Kidney epithelial cell (primary cell): ENCODE data around the gene HIGD1B. TPM values are rescaled to one million over a fixed set of nuclear protein-coding genes. Genes with fewer than 3 reads are reported as not detected.

Source experiments
- DNase-seq: peaks from one replicate; pipeline ENCODE4 v3.0.0-alpha.2; 2010; ENCODE audit warnings: low read depth
- H3K27me3 ChIP-seq: 2 replicates; pipeline ENCODE4 v1.6.0; 2011; ENCODE audit warnings: low read length; ENCODE audit not compliant: control insufficient read depth, insufficient read depth
- H3K36me3 ChIP-seq: 2 replicates; pipeline ENCODE4 v1.5.1; 2011; ENCODE audit warnings: low read length; ENCODE audit not compliant: control insufficient read depth, insufficient read depth
- H3K4me3 ChIP-seq: 2 replicates; pipeline ENCODE4 v1.5.1; 2011; ENCODE audit warnings: low read depth, mild to moderate bottlenecking, control low read depth, low read length
- CTCF ChIP-seq: IDR thresholded peaks from 2 replicates; pipeline ENCODE4 v1.5.1; 2011; ENCODE audit warnings: mild to moderate bottlenecking, moderate library complexity, low read length, control low read depth, inconsistent platforms; ENCODE audit not compliant: insufficient read depth, poor library complexity, severe bottlenecking
- total RNA-seq: library from RNA; depleted of rRNA; stranded (reverse); fragments of >200 nt; gene quantifications from 2 replicates; pipeline ENCODE4 v1.2.3, GENCODE V29; 2015

The HIGD1B gene
- total RNA-seq, 1 donor from 2014 or later = not detected

- TF ChIP-seq CTCF = no peak
- Histone ChIP-seq H3K36me3 (no peaks in the 10 kb centered on the region), H3K27me3 (no peaks in the 10 kb centered on the region), H3K4me3 (peak within 1 kb of the TSS; percentile 98)
- DNase-seq = peak; percentile 53
Observed at GRCh38 chr17:44899074-44899782, 51.5 kb downstream of the HIGD1B start, which contains the start of gene EFTUD2. Gene EFTUD2 (minus strand): TSS chr17:44899445. CDS start chr17:44894521, 4,924 bp downstream.

Other genes starting within 250 kb of the HIGD1B start
- 3.8 and 5.6 TPM in 2 replicates for gene MEIOC, start 191.4 kb upstream of the HIGD1B start, total RNA-seq
- 22.7 and 23.6 TPM in 2 replicates for gene CCDC43, start 158.1 kb upstream of the HIGD1B start, total RNA-seq
- gene DBF4B, start 139.2 kb upstream of the HIGD1B start, total RNA-seq = 6.2 and 10.2 TPM in 2 replicates
- gene ADAM11, start 88.9 kb upstream of the HIGD1B start, total RNA-seq = 0.21 and 1.6 TPM in 2 replicates
- gene GJC1, start 17.6 kb upstream of the HIGD1B start, total RNA-seq = 25.7 and 36.9 TPM in 2 replicates
- gene EFTUD2, start 51.6 kb downstream of the HIGD1B start, total RNA-seq = 98.4 and 103 TPM in 2 replicates
- gene GFAP, start 67.6 kb downstream of the HIGD1B start, total RNA-seq = not detected in 2 replicates
- 1.4 and 2.8 TPM in 2 replicates for gene KIF18B, start 99.9 kb downstream of the HIGD1B start, total RNA-seq
- 0.08 TPM in 1 of 2 replicates, not detected in the other for gene C1QL1, start 120.4 kb downstream of the HIGD1B start, total RNA-seq
- 61.5 and 65.9 TPM in 2 replicates for gene DCAKD, start 203.7 kb downstream of the HIGD1B start, total RNA-seq
- 68.0 and 82.0 TPM in 2 replicates for gene NMT1, start 213.4 kb downstream of the HIGD1B start, total RNA-seq